ENCODE data around the gene C20orf96.

The C20orf96 gene

GRCh38 chr20:312067-312466 lies 21.5 kb upstream of the C20orf96 start:
- no peak for DNase-seq

- DNase-seq = no peak
Measured at GRCh38 chr20:311609-312008, 21.1 kb upstream of the C20orf96 start.

- DNase-seq = no peak
Measured at GRCh38 chr20:310645-311044, 20.1 kb upstream of the C20orf96 start.

GRCh38 chr20:309841-310644 lies 19.5 kb upstream of the C20orf96 start:
- DNase-seq = peak; percentile 100

- DNase-seq = peak; percentile 60
Measured at GRCh38 chr20:309306-309840, 18.8 kb upstream of the C20orf96 start.

- no peak for DNase-seq
Measured at GRCh38 chr20:308427-309038, 18.0 kb upstream of the C20orf96 start.

GRCh38 chr20:305745-306144 lies 15.2 kb upstream of the C20orf96 start:
- no peak for DNase-seq

- DNase-seq = no peak
Measured at GRCh38 chr20:301886-302848, 11.6 kb upstream of the C20orf96 start.

GRCh38 chr20:300345-300990 lies 9.9 kb upstream of the C20orf96 start:
- DNase-seq = no peak

- no peak for DNase-seq
Measured at GRCh38 chr20:298776-299391, 8.3 kb upstream of the C20orf96 start.

GRCh38 chr20:297925-298775 lies 7.6 kb upstream of the C20orf96 start:
- DNase-seq = peak; percentile 75

- peak; percentile 95 for DNase-seq
Measured at GRCh38 chr20:297098-297924, 6.8 kb upstream of the C20orf96 start, which contains the start of gene ZCCHC3. ZCCHC3 (plus strand) TSS chr20:297570; CDS start chr20:297587, 17 bp downstream.

GRCh38 chr20:295804-296203 lies 5.3 kb upstream of the C20orf96 start:
- no peak for DNase-seq

- no peak for DNase-seq
Measured at GRCh38 chr20:294602-295001, 4.1 kb upstream of the C20orf96 start.

GRCh38 chr20:289693-290083 lies 862 bp downstream of the C20orf96 start:
- DNase-seq = no peak

- DNase-seq = no peak
Measured at GRCh38 chr20:288956-289692, 1.4 kb downstream of the C20orf96 start.

GRCh38 chr20:286508-286907 lies 4.0 kb downstream of the C20orf96 start:
- no peak for DNase-seq

- DNase-seq = no peak
Measured at GRCh38 chr20:284172-284571, 6.4 kb downstream of the C20orf96 start.
